HG03196 (cell line): ENCODE data around the gene PTPRS.

Source experiments
- ATAC-seq: cut with Tn5 transposase; IDR thresholded peaks from one replicate; pipeline ENCODE4 v1.9.1; 2021; ENCODE audit not compliant: unreplicated experiment

PTPRS gene

DNA sequence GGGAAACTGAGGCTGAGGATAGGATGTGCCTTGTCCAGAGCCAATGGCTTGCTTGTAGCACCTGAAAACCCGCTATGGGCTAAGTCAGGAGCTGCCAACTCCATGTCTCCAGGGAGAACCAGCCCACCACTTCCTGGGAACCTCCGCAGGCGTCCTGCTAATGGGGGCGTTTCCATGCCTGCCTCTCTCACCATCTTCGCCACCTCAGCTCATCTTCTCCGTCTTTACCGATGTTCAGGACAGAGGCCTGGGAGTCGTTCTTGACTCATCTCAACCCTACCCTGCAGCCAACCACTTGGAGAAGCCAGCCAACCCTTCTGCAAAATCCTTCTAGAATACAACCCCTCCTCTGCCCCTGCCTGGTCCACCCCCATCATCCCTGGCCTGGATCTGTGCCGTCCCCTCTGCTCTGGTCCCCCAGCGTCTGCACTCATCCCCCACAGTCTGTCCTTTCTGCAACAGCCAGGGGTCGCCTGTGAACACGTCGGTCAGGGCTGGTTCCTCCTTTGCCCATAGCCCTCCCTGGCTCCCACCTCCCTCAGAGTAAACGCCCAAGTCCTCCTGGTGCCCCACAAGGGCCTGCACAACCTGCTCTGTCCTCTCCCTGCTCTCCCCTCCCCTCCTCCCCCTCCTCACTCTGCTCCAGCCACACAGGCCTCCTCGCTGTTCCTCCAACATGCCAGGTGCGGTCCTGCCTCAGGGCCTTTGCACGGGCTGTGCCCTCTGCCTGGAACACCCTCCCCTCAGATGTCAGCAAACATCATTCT is 31.0 kb downstream of the PTPRS start:
- no peak for ATAC-seq

DNA sequence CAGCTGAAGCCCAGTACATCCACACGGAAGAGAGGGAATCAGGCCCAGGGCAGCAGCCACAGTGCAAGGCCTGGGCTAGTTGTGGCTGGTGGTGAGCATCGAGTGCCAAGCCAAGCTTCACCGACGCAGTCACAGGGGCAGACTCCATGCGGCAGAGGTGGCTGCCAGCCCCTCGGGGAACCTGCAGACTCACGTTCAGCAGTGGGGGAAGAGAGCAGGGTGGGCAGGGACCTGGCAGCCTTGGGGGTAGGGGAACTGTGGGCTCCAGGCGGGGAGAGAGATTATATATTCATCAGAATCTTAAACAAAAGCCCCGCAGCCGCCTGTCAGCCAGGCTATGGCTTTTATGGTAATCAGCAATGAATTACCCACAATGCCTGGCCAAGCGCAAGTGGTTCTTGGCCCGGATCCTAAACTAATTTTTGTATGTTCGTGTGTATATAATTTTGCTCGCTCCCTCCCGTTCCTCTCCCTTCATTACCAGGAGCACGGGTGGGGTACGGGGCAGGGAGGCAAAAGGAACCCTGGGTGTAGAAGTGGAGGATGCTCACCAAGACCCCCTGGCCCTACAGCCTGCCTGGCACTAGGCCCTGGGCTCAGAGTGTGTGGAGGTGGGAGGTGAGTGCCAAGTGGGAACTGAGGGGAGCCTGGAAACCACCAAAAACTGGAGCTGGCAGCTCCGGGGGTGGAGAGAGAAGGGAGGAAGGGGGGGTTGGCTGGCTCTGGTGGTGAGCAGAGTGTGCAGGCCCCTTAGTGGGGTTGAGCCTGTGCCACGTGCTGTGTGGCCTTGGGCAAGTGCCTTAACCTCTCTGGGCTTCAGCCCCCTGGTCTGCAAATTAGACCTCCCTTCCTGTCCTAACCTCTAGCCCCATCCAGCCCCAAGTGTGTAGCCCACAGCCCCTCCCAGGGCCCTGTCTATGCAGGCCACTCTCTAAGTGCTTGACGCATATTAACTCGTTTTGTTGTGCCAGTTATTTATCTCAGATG is 31.9 kb downstream of the PTPRS start:
- ATAC-seq: no peak

DNA sequence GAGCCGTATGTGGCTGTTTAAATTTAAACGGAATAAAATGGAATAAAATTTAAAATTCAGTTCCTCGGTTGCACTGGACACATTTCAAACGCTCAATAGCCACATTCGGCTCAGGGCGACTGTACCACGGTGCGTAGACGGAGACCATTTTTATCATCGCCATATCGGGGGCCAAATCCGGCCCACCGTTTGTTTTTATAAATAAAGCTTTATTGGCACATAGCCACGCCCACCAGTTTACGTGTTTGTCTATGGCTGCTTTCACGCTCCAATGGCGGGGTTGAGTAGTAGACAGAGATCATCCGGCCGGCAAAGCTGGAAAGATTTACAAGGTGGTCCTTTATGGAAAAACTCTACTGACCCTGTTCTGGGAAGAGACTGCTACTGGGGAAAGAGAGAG is 33.0 kb downstream of the PTPRS start:
- ATAC-seq: no peak

DNA sequence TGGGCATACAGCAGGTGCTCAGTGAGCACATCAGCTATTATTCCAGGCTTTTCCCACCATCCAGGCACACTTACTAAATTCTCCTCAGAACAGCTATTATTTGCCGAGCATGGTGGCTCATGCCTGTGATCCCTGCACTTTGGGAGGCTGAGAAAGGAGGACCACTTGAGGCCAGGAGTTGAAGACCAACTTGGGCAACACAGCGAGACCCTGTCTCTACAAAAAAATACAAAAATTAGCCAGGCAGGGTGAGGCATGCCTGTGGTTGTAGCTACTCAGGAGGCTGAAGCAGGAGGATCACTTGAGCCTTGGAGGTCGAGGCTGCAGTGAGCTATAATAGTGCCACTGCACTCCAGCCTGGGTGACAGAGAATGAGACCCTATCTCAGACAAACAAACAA is 35.4 kb downstream of the PTPRS start:
- ATAC-seq: no peak

DNA sequence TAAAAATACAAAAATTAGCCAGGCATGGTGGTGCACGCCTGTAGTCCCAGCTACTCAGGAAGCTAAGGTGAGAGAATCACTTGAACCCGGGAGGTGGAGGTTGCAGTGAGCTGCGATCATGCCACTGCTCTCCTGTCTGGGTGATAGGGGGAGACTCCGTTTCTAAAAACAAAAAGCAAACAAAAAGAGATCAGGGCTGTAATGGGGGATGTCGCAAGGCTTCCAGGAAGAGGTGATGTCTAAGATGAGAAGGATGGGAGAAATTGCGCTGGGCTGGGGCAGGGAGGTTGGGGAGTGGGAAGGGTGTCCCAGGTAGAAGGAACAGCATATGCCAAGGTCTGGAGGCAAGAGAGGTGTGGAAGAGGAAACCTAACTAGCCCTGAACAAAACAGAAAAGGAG is 36.1 kb downstream of the PTPRS start:
- no peak for ATAC-seq

DNA sequence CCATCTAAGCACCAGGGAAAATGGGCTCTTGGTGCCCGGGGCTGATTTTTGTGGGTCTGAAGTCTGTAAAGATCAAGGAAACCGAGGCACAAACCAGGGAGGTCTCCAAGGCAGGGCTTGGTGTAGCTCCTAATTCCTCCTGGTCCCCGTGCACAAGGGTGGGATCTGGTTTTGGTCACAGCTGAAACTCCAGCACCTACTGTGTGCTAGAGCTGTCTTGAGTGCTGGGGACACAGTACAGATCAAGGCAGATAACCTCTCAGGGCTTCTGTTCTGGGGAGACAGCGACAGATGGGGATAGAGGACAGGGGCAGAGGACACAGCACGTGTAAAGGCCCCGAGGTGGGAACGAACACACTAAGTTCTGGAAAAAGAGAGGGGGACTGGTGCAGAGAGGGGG is 37.4 kb downstream of the PTPRS start:
- ATAC-seq: no peak

DNA sequence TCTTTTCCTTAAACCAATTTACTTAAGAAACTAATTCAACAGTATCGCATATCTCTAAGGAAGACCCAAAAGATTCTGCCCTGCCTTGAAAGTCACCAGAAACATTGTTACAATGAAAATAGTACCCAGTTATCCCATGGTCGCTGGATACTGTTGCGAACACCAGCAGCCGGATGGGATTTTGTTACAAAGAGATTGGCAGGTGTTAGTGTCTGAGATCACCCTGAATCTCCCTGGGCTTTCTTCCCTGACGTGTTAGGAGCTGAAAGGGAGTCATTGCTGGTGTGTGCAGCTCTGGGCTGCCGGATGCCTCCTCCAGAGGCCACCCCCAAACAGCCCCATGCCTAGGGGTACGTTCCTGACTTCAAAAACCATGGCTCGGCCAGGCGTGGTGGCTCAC is 38.2 kb downstream of the PTPRS start:
- ATAC-seq: no peak

DNA sequence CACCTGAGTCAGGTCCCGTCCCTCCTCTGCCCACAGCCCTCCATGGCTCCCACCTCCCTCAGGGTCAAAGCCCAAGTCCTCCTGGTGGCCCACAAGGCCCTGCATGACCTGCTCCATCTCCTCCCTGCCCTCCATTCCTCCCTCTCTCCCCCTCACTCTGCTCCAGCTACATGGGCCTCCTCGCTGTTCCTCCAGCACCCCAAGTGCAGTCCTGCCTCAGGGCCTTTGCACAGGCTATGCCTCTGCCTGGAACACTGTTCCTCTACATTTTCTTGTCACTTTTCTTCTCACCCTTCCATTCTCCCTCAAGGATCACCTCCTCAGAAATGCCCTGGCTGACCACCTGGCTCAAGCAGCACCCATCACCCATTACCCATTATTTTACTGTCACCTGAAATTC is 41.5 kb downstream of the PTPRS start:
- no peak for ATAC-seq

DNA sequence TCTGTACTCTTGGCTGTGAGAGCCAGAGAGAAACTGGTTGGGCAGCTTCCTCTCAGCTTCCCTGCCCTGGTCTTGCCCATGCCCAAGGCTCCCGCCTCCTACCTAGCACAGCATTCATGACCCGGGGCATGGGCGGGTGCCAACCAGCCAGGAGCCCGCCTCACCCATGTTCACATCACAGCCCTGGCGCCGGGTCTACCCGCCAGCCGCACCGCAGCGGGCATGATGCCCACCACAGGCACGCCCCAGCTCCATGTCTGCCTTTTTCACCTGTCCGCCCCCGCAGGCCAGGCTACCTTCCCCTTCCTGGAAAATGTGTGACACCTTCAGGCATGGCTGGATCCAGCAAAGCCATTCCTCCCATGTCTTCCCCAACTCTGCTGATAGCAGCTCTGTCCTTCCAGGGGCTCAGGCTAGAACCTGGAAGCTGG is 42.1 kb downstream of the PTPRS start:
- no peak for ATAC-seq

DNA sequence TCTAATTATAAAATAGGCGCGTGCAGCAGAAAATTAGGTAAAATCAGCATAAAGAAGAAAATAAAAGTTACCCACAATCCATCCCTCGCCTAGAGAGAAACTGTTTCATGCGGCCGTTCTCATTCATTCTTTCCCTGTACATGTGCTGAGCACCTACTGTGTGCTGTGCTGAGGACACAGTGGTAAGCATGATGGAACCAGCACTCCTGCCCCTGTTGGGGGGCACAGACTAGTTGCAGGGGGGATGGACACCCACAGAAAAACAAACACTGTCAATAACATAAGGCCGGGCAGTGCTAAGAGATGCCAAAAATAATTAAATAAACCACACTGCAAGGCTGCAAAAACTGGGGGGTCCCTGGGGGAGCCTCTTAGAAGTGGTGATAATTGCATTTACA is 43.3 kb downstream of the PTPRS start:
- ATAC-seq: no peak

DNA sequence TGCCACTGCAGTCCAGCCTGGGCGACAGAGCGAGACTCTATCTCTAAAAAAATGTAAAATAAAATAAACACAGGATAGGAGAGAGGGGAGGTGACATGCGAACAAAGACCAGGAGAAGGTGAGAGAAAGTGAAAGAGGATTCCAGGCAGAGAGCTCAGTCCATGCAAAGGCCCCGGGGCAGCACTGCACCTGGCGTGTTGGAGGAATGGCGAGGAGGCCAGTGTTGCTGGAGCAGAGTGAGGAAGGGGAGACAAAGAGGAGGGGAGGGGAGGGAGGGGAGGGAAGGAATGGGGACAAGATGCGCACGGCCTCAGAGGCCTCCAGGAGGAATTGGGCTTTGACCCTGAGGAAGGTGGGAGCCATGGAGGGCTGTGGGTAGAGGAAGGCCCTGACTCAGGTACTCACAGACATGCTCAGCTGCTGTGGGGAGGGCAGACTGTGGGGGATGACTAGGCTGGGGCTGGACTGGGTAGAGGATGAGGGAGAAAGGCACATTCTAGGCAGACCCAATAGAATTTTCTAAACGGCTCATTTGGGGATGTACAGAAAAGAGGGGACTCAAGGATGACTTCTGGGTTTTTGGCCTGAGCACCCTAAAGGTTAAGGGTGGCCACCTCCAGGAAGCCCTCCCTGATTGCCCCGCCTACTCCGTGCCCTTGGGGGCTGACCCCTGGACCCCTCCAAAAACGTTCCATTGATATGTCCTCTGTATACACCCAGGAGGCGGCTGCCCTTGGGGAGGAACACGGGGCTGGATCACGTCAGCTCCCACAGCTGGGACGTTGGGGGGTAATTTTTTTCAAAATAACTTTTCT is 43.9 kb downstream of the PTPRS start:
- ATAC-seq: no peak

DNA sequence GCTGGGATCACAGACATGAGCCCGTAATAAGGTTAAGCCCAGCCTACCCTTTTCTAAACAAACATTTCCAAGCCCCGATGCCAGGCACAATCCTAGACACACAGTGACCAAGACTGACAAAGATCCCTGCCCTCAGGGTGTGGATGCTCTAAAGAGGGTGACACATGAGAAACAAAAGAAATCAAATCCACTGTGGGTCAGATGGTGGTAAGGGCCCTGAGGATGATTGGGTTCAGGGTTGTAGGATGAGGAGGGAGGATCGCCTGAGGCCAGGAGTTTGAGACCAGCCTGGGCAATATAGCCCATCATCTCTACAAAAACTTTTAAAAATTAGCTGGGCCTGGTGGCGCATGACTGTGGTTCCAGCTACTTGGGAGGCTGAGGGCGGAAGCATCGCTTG is 44.6 kb downstream of the PTPRS start:
- ATAC-seq: no peak

DNA sequence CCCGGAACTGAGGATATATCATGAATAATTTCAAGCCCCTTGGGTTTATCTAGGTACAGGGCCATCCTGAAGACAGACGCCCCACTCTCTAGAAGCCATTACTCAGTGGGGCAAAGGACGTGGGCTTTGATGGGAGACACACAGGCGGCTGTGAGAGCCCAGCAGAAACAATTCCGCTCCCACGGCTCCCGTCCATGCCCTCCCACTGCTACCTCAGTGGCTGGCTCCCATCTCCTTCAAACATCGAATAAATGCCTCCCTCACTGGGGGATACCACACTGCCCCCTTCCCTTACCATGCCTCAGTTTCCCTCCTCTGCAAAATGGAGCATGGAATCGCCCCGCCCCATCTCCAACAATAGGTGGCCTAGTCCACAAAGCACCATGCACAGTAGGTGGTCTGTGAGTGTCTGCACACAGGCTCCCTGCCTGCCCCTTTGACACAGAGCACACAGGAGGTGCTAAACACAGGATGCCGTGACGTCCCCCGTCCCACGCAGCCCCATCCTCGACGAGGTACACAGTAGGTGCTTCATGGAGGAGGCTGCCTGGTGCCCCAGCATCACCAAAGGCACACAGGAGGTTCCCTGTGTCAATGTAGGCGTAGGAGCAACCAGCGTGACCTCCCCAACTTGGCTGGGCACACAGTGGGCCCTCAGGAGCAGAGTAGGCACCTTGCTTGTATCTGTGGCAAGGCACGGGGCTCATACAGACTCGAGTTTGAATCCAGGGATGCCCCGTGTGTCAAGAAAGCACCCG is 46.0 kb downstream of the PTPRS start:
- ATAC-seq: no peak

DNA sequence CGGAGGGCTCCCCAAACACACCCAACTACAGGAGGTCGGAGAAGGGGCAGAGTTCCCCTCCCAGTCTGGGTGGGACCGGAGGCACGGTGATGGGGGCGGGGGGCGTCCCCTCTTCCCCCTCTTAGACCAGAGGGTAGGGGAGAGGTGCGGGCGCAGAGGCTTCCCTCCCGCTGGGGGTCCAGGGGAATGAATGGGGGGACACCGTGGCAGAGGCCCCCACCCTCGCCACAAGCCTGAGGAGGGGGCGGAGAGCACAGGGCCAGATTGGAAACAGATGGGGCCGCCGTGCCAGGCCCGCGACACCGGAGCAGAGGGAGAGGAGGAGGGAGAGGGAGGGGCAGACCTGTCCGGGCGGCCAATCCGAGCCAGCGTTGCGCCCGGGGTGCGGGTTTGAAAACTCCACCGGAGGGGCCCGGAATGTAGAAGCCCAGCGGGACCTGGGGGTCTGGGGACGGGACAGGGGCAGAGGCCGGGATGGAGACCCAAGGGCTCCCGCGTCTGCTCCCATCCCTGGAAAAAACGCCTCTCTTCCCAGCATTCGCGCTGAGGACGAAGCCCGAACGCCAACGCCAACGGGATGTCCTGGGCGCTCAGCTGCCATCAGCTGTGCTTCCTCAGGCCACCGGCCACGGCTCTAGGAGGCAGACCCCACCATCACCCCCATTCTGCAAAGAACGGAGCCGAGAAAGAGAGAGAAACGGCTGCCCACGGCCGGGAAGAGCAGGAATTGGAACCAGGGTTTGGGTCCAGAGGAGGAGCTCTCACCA is 46.8 kb downstream of the PTPRS start:
- no peak for ATAC-seq

DNA sequence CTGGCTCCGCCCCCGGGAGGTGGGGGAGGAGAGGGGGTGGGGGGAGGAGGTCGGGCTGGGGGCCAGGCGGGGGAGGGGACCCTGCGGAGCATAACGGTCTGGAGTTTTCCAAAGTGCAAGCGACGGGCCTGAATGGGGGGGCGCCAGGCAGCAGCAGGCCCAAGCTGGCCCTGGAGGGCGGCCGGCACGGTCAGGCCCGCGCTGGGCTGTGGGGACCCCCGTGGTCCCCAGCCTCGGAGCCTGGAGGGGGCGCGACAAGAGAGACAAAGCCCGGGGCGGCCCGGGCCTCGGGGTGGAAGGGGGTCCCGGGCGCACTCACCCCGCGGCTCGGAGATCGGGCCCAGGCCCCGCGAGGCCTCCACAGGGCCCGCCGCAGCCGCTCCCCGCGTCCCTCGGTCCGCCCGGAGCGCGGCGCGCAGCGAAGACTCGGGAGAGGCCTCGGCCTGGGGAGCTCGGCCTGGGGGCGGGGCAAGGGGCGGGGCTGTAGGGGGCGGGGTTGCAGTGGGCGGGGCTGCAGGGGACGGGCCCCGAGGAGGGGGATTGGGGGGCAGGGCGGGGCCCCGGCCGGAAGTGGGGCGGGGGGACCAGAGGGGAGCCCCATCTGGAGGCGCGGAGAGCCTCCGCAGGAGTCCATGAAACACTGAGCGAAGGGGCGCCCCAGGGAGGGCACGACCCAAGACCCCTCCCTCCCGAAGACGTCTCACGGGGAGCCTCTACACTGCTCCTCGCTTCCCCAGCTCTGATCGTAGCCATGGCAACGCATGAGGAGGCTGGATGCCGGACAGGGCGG is 47.6 kb downstream of the PTPRS start:
- no peak for ATAC-seq

DNA sequence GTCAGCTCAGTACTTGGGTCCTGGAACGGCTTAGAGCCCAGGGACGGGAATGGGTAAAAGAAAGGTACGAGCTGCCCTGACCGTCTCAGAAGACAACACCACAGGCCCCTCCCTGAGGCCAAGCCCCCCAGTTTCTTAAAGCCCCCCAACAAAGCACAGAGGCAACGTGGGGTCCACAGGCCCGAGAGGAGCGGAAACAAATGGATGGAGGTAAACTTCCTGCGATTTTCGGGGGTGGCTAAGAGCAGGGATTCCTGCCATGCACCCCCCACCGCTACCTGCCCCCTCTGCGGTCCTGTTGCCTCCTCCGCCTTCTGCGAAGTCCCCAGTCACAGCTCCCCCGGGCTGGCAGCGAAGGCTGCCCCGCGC is 48.2 kb downstream of the PTPRS start:
- ATAC-seq: no peak

DNA sequence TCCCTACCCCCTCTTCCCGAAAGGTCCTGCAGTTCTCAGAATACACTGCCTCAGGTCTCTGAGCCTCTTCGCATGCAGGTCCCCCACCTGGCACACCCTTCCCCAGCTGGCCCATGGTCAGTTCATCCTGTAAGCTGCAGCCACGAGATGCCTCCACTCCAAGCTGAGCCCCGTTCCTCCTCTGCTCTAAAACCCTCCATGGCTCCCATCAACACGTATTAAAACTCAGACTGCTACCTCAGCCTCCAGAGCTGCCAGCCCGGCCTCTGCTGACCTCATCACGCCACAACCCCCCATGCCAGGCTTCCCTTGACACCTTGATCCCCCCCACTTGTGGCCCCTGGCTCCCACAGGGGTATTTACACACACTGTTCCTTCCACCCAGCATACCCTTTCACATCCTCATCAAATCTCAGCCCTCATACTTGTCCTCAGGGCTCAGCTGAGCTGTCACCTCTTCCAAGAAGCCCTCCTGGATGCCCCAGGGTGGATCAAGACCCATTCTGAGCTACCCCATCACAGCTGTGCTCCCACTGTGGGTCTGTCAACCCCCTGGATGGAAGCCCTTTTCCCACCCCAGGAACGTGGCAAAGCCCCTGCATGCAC is 48.9 kb downstream of the PTPRS start:
- no peak for ATAC-seq
